ENCODE data around the gene TMPRSS15. TPM values are rescaled to one million over a fixed set of nuclear protein-coding genes. Genes with fewer than 3 reads are reported as not detected.
"Not testable (repeated sequence)": the region's sequence is repeated elsewhere in the genome, so short reads cannot be mapped to it uniquely, and the experiment has no call there.

The TMPRSS15 gene
- total RNA-seq, 1 donor from 2014 or later: not detected

GRCh38 chr21:18387994-18388393 lies 15.6 kb downstream of the TMPRSS15 start:
- TF ChIP-seq EZH2 (IDR thresholded peaks at IDR 0.05; ENCODE audit: insufficient read depth, low read length) (no peak), CTCF (IDR thresholded peaks at IDR 0.05; ENCODE audit: insufficient read depth, low read depth, low read length) (no peak)
- Mint-ChIP-seq H3K9me3 (ENCODE audit: unreplicated experiment) (peaks cover 4% of the 10 kb centered on the region), H3K4me3 (ENCODE audit: unreplicated experiment) (no peak overlapping the region), H3K27ac (ENCODE audit: unreplicated experiment) (no peak overlapping the region), H3K27me3 (ENCODE audit: low read depth, unreplicated experiment) (no peaks in the 10 kb centered on the region), H3K36me3 (ENCODE audit: low read depth, unreplicated experiment) (no peaks in the 10 kb centered on the region), H3K4me1 (ENCODE audit: low read depth, unreplicated experiment) (no peaks in the 10 kb centered on the region)
- Histone ChIP-seq H2AFZ (ENCODE audit: low read depth, low read length) (no peak overlapping the region), H3K9me3 (ENCODE audit: insufficient read depth, low read depth, low read length) (peaks cover 2% of the 10 kb centered on the region), H3K4me2 (ENCODE audit: low read length) (no peak overlapping the region), H3K36me3 (ENCODE audit: insufficient read depth, low read length) (no peaks in the 10 kb centered on the region), H3K27ac (ENCODE audit: low read depth, low read length) (no peak overlapping the region), H3K4me3 (ENCODE audit: insufficient read depth, low read depth, low read length) (no peak overlapping the region), H3K4me1 (ENCODE audit: insufficient read depth, low read length) (no peaks in the 10 kb centered on the region), H4K20me1 (ENCODE audit: insufficient read depth, low read length) (no peaks in the 10 kb centered on the region), H3K9ac (ENCODE audit: low read length) (no peak overlapping the region), H3K27me3 (ENCODE audit: insufficient read depth, low read length) (no peaks in the 10 kb centered on the region), H3K79me2 (ENCODE audit: insufficient read depth, low read length) (no peaks in the 10 kb centered on the region)
- FAIRE-seq (no peak), DNase-seq (ENCODE audit: low read depth) (no peak)

GRCh38 chr21:18384771-18385170 lies 18.8 kb downstream of the TMPRSS15 start:
- H3K4me1 ChIP-seq (ENCODE audit: insufficient read depth, low read length): no peaks in the 10 kb centered on the region
- Mint-ChIP-seq H3K9me3 (ENCODE audit: unreplicated experiment) (no peaks in the 10 kb centered on the region), H3K4me1 (ENCODE audit: low read depth, unreplicated experiment) (peaks cover 11% of the 10 kb centered on the region), H3K27ac (ENCODE audit: unreplicated experiment) (no peak overlapping the region), H3K36me3 (ENCODE audit: low read depth, unreplicated experiment) (no peaks in the 10 kb centered on the region), H3K27me3 (ENCODE audit: low read depth, unreplicated experiment) (no peaks in the 10 kb centered on the region), H3K4me3 (ENCODE audit: unreplicated experiment) (no peak overlapping the region)
- H3K79me2 ChIP-seq (ENCODE audit: insufficient read depth, low read length): no peaks in the 10 kb centered on the region
- no peaks in the 10 kb centered on the region for H3K27me3 ChIP-seq (ENCODE audit: insufficient read depth, low read length)
- TF ChIP-seq CTCF (IDR thresholded peaks at IDR 0.05; ENCODE audit: insufficient read depth, low read depth, low read length): peak; percentile 44
- no peak for TF ChIP-seq EZH2 (IDR thresholded peaks at IDR 0.05; ENCODE audit: insufficient read depth, low read length)
- H2AFZ ChIP-seq (ENCODE audit: low read depth, low read length): no peak overlapping the region
- H3K4me3 ChIP-seq (ENCODE audit: insufficient read depth, low read depth, low read length): no peak overlapping the region
- DNase-seq (ENCODE audit: low read depth): no peak
- no peak overlapping the region for H3K4me2 ChIP-seq (ENCODE audit: low read length)
- no peaks in the 10 kb centered on the region for H3K9me3 ChIP-seq (ENCODE audit: insufficient read depth, low read depth, low read length)
- no peak for FAIRE-seq
- H3K27ac ChIP-seq (ENCODE audit: low read depth, low read length): no peak overlapping the region
- H3K36me3 ChIP-seq (ENCODE audit: insufficient read depth, low read length): no peaks in the 10 kb centered on the region
- H4K20me1 ChIP-seq (ENCODE audit: insufficient read depth, low read length): no peaks in the 10 kb centered on the region
- H3K9ac ChIP-seq (ENCODE audit: low read length): no peak overlapping the region

GRCh38 chr21:18382934-18383619 lies 20.5 kb downstream of the TMPRSS15 start:
- not testable (repeated sequence) for H3K79me2 ChIP-seq (ENCODE audit: insufficient read depth, low read length); H3K27ac ChIP-seq (ENCODE audit: low read depth, low read length); H3K36me3 ChIP-seq (ENCODE audit: insufficient read depth, low read length); H2AFZ ChIP-seq (ENCODE audit: low read depth, low read length); H3K9me3 ChIP-seq (ENCODE audit: insufficient read depth, low read depth, low read length); H3K27me3 ChIP-seq (ENCODE audit: insufficient read depth, low read length); H3K4me3 Mint-ChIP-seq (ENCODE audit: unreplicated experiment); H3K36me3 Mint-ChIP-seq (ENCODE audit: low read depth, unreplicated experiment); H3K4me2 ChIP-seq (ENCODE audit: low read length); H3K9ac ChIP-seq (ENCODE audit: low read length); H3K27me3 Mint-ChIP-seq (ENCODE audit: low read depth, unreplicated experiment); H3K4me3 ChIP-seq (ENCODE audit: insufficient read depth, low read depth, low read length); FAIRE-seq; H3K27ac Mint-ChIP-seq (ENCODE audit: unreplicated experiment); H3K4me1 ChIP-seq (ENCODE audit: insufficient read depth, low read length); H3K9me3 Mint-ChIP-seq (ENCODE audit: unreplicated experiment); H4K20me1 ChIP-seq (ENCODE audit: insufficient read depth, low read length)
- peaks cover 11% of the 10 kb centered on the region for H3K4me1 Mint-ChIP-seq (ENCODE audit: low read depth, unreplicated experiment)
- peak; percentile 20 for DNase-seq (ENCODE audit: low read depth)
